SH-SY5Y (cell line): Measurements from ENCODE around the gene BABAM2.

Experiments
- GATA2 ChIP-seq: IDR thresholded peaks from 2 replicates; pipeline ENCODE4 v1.6.1; 2011; ENCODE audit warnings: mild to moderate bottlenecking, low read depth, low read length
- GATA3 ChIP-seq: IDR thresholded peaks from 2 replicates; pipeline ENCODE4 v1.6.1; 2011; ENCODE audit warnings: low read depth, mild to moderate bottlenecking, low read length, moderate library complexity

The BABAM2 gene

DNA sequence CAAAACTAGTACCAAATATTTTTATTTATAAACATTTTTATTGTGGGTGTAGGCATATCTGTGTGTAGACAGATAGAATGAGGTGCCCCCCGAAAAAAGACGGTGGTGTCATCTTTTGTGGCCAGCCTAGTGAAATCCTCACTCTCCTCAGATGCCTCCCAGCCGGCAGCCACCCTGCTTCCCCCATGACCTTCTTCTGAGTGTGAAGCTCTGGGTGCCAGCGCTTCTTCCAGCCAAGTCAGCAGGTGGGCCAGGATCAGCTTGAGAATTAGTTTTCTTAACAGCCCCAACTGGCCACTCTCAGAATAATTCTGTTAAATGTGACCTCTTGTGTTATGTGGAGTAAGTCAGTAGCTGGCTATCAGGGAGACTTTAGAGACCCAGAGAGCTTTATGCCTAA, 272.5 kb downstream of the BABAM2 start:
- TF ChIP-seq GATA2 (no peak), GATA3 (no peak)

DNA sequence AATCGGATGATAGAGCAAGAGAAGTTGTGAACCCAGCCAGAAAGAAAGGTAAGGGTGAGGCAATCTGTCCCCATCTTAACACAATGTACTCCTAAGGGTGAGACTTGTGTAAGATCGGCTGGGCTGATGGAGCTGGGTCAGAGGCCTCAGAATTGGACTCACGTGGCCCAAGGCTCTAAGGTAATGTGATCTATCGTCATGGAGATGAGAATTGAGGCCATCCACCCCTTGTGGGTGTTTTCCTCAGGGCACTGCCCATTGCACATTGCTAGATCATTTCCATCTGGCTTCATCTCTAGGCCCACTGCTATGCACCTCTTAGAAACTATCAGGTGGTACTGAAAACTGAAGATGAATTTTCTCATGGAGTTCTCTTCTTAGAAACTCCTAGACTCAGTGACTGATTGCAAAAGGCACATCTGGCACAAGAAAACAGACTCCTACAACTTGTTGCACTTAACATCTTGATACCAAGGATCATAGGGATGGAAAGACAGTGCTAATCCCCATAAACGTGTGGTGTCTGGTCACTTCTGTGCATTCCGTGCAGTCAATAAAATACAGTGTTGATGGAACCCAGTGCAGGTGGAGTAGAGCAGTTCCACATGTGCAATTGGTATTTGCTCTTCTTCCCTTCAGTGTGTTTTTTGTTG, 273.2 kb downstream of the BABAM2 start:
- no peak; the same call in 1 of the 2 replicates for TF ChIP-seq GATA2
- no peak for TF ChIP-seq GATA3

DNA sequence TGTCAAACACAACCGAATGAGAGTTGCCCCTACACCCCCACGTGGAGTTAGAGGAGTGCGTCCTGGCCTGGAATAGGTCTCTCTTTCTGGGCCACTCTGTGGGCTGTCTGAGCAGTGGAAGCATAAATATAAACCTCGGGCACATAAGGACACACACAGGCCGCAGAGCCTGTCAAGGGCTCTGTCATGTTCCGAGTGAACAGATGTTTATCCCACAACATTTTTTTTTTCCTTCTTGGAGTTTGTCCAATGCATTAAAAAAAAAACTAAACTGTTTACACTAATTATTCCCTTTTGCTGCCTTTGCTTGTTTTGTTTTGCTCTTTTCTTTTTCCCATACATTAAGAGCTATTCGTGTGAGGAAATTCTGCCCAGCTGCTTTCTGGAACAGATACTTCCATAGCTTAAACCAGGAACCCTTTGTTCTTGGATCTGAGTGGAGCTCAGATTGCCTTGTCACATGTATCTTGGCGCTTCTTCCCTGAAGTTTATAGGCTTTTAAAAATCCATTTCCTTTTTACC, 273.8 kb downstream of the BABAM2 start:
- no peak for TF ChIP-seq GATA2
- no peak for TF ChIP-seq GATA3

DNA sequence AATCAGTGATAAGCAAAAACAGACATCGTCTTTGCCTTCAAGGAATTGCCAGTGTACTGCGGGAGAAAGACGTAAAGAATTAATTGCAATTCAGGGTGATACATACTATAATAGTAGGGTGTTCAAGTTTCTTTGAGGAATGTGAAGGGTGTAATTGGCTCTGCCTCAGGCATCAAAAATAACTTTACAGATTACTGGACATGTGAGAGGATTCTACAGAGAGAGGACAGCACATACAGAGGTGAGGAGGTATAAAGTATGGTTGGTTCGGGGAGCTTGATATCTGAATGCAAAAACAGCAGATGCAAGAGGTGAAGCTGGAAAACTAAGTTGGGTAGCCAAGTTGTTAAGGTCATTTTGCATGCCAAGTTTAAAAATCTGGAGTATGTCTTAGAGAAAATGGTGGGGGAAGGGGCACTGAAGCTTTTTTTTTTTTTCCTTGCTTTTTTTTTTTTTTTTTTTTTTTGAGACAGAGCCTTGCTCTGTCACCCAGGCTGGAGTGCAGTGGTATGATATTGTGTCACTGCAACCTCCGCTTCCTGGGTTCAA, 274.6 kb downstream of the BABAM2 start:
- TF ChIP-seq GATA2 (no peak), GATA3 (no peak)

DNA sequence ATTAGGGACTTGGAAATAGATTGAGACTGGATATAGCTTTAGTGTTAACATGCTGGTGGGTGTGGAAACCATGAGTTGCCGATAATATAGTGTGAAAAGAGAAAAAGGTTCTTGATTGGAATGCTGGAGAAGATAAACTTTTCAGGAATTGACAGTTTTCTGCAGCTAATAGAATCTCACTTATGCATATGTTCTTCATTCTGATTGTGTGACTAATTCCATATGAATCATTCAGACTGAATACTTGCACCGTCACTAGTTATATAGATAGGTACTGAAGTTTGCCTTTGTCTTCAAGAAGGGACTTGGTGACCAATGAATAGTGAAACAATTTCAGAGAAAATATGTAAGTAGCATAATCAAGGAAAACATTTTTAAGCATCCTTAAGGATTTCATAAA, 276.4 kb downstream of the BABAM2 start:
- no peak for TF ChIP-seq GATA3
- no peak for TF ChIP-seq GATA2

DNA sequence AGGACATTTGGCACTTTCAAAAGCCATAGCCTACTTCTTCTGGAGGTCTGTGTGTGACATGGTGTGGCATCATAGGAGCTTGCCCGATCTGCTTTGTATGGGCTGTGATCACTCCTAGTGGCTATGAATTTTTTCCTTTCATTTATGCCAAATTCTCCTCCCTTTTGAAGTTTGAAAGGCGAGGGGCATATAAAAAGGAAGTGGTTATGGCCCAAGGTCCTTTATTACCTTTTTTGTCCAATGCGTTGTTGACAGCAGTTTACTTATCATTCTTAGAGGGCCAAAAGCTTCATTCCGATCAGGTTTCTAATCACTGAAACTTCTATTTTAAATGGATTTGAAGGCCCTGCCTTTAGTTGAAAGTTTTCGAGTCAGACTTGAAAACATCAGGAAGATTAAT, 277.8 kb downstream of the BABAM2 start:
- no peak for TF ChIP-seq GATA2
- TF ChIP-seq GATA3: no peak

DNA sequence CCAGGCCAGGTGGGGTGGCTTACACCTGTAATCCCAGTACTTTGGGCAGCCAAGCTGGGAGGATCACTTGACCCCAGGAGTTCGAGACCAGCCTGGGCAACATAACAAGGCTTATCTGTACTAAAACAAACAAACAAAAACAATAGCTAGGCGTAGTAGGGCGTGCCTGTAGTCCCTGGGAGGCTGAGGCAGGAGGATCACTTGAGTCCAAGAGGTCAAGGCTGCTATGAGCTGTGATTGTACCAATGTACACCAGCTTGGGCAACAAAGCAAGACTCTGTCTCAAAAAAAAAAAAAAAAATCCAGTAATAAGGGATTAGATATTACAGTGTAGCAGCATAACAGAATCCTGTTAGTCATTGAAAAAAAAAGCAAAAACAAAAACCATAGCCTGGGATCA, 279.0 kb downstream of the BABAM2 start:
- TF ChIP-seq GATA3: no peak
- no peak for TF ChIP-seq GATA2

DNA sequence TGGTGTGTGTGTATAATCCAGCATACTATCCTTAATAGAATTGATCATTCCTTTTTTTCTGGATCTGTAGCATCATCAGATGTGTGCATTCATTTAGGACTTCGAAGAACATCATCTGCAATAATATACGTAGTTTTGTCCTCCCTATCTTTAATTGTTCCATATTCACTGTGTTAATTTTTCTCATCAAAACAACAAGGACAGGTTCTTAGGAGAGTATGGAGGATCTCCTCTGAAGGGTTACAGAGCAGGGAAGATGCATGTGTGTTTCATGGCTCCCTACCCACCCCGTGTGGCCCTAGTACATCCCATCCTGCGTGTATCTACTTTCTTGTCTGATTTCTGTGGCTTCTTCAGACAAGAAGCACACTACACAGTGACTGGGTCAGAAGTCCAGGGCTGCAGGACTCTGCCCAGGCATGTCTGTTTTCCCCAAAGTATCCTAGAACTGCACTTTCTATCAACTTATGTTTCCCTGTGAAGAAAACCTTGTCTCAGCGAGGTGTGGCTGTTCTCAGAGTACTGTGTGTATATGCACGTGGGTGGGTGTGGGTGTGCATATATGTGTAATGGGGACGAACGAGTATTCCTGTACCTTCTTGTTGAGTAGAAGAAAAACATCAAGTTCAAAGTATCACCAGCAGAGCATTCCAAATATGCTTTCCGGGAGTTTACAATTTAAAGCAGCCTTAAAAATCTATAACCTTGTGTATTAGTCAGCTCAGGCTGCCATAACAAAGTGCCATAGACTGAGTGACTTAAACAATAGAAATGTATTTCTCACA, 281.8 kb downstream of the BABAM2 start:
- TF ChIP-seq GATA3: no peak
- TF ChIP-seq GATA2: no peak

DNA sequence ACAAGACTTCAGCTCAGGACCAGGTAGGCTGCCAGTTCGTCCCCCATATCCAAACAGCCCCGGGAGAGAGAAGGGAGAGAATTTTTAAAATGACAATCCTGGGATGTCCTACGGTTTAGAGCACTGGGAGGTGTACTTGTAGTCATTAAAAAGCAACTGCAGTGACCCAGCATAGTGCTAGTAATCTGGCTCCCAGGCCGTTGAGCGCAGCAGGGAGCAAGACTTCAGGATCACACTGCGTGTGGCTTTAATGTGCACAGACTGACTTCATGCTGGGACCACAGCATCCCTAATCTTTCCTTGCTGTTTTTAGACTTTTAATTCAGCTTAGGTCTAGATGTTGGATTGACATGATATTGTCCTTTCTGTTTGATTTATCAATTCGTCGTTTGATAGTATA, 282.8 kb downstream of the BABAM2 start:
- TF ChIP-seq GATA3 (no peak), GATA2 (no peak)

DNA sequence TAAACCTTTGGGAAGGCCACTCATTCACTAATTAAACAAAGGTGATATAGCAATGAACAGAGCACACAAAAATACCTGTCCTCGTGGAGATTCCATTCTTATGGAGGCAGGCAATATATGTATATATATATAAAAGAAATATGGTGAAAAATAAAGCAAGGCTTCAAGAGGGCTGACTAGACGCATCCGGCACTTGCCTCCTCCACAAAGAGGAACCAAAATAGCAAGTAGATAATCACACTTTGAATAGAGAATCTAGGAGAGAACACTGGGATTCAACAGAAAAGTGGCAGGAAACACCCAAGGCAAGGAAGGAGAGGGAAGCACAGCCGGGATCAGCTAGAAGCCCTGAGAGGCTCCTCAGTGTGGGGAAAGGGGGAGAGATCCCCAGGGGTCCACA, 283.7 kb downstream of the BABAM2 start:
- TF ChIP-seq GATA3 (no peak), GATA2 (no peak)

DNA sequence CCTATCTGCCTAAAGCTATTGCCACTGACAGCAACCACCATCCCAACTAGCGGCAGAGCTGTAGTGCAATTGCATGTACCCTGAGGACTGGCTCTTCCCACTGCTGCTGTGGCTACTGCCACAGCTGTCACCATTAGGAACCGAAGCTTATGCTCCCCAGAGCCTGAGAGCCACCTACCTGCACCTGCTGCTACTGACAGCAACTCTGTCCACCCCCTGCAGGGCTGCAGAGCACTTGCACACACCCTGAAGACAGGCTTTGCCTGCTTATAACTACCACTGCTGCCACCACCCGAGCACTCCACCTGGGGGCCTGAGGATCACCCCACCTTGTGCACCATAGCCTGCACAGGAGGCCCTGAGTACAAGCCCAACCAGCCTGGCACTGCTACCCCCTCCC, 284.5 kb downstream of the BABAM2 start:
- TF ChIP-seq GATA3 (no peak), GATA2 (no peak)

DNA sequence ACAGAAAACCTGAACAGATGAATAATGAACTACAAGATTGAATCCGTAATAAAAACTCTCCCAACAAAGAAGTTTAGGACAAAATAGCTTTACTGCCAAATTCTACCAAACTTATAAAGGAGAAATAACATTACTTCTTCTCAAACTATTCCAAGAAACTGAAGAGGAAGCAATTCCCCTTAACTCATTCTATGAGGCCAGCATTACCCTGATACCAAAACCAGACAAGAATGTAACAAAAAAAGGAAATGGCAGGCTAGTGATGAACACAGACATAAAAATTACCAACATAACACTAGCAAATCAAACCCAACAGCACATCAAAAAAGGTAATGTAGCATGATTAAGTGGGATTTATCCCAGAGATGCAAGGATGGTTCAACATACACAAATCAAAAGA, 288.4 kb downstream of the BABAM2 start:
- TF ChIP-seq GATA2 (no peak), GATA3 (no peak)

DNA sequence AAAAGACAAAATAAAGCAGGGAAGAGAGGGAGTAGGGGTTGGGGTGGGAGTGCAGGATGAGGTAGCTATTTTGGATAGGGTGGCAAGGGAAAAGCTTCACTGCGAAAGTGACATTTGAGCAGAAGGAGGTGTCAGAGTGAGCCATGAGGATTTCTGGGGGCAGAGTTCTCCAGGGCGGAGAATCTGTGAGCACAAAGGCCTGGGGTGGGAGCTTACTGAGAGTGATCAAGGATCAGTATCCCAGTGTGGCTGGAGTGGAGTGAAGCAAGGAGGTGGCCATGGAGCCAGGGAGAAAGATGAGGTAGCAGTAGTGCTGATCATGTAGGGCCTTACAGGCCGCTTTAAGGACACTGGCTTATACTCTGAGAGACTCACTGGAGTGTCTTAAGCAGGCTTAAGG, 291.3 kb downstream of the BABAM2 start:
- TF ChIP-seq GATA2 (no peak), GATA3 (no peak)

DNA sequence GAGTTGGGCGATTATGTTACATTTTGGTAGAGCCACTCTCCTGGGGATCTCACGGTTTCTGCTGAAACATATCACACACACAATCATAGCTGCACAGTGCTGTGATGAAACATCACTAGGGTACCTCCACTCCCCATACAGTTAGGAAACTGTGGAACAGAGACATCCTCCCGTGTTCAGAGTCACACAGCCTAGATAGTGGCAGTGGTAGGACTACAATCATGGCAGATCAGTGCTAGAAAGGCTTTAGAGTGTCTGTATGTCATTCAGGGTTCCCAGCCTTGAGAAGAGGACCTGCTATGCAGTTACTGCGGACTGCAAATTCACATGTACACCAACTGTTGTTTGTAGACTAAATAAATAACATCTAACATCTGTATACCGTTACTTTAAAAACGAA, 291.8 kb downstream of the BABAM2 start:
- no peak for TF ChIP-seq GATA2

DNA sequence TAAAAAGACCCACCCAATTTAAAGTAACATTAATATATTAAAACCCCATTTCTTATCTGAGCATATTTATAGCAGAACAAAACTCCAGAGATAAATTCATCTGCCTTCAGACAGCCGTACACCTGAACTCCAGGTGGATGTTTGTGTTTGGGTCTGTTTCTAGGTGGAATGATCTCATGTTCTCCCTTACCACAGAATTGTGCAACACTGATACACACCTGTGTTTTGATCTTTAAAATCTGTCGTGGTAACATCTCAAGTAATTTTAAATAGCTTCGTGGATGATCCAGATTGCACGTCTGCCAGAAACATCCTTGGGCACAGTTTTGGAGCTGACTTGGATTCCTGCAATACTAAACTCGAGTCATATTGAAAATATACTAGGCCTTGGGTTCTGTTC, 294.6 kb downstream of the BABAM2 start:
- TF ChIP-seq GATA3 (no peak), GATA2 (no peak)
